T-helper 17 cell (primary cell): ENCODE data around the gene SORL1-AS1.
"Not testable (repeated sequence)": the region's sequence is repeated elsewhere in the genome, so short reads cannot be mapped to it uniquely, and the experiment has no call there.

Experiments
- ATAC-seq: fragments of 150-1000 bp; cut with Tn5 transposase; 2 replicates; pipeline ENCODE4 v1.10.0; 2021; ENCODE audit warnings: mild to moderate bottlenecking, moderate library complexity
- DNase-seq, 3 donors: peaks; one replicate each; pipeline versions ENCODE4 v3.0.0 to v3.0.0-alpha.2; 2020 to 2021
- H3K9me3 ChIP-seq: one replicate; pipeline ENCODE4 v1.7.0; 2013; ENCODE audit warnings: low read length, mild to moderate bottlenecking; ENCODE audit not compliant: control insufficient read depth, poor library complexity, severe bottlenecking
- H3K27ac Mint-ChIP-seq: one replicate; pipeline ENCODE4 v1.8.0; 2022; ENCODE audit warnings: mild to moderate bottlenecking, moderate library complexity, mixed read lengths
- H3K27me3 Mint-ChIP-seq: one replicate; pipeline ENCODE4 v1.8.0; 2022; ENCODE audit warnings: mixed read lengths
- H3K36me3 Mint-ChIP-seq: one replicate; pipeline ENCODE4 v1.8.0; 2022; ENCODE audit warnings: low read depth, mixed read lengths
- H3K4me1 Mint-ChIP-seq: one replicate; pipeline ENCODE4 v1.8.0; 2022; ENCODE audit warnings: mild to moderate bottlenecking, mixed read lengths
- H3K4me3 Mint-ChIP-seq: one replicate; pipeline ENCODE4 v1.8.0; 2022; ENCODE audit warnings: mild to moderate bottlenecking, moderate library complexity, mixed read lengths

SORL1-AS1 gene

GRCh38 chr11:121482231-121483129, 29.7 kb upstream of the SORL1-AS1 start:
- ATAC-seq (peak; percentile 86), DNase-seq (peak in 2 of 3 donors; percentile 18 to 41)
- Mint-ChIP-seq H3K36me3 (peaks cover 19% of the 10 kb centered on the region), H3K27me3 (no peaks in the 10 kb centered on the region), H3K4me1 (peaks cover 50% of the 10 kb centered on the region), H3K4me3 (peak overlapping the region; percentile 88), H3K27ac (peak overlapping the region; percentile 95)
- no peaks in the 10 kb centered on the region for H3K9me3 ChIP-seq

DNA sequence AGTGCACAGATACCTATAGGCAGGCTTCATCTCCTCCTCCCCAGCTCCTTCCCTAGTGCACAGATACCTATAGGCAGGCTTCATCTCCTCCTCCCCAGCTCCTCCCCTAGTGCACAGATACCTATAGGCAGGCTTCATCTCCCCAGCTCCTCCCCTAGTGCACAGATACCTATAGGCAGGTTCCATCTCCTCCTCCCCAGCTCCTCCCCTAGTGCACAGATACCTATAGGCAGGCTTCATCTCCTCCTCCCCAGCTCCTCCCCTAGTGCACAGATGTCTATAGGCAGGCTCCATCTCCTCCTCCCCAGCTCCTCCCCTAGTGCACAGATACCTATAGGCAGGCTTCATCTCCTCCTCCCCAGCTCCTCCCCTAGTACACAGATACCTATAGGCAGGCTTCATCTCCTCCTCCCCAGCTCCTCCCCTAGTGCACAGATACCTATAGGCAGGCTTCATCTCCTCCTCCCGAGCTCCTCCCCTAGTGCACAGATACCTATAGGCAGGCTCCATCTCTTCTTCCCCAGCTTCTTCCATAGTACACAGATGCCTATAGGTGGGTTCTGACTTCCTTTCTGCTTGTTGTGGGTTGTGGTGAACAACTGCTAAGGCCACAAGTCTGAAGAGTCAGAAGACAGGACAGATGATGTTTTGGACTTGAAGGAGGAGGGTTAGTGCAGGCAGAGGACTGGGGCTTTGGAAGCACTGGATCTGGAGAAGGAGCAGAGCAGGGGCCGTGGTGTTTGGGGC, 28.9 kb upstream of the SORL1-AS1 start:
- H3K27me3 Mint-ChIP-seq, H3K9me3 ChIP-seq: not testable (repeated sequence)
- H3K36me3 Mint-ChIP-seq, result peaks cover 16% of the 10 kb centered on the region
- H3K4me1 Mint-ChIP-seq, result peaks cover 51% of the 10 kb centered on the region
- H3K4me3 Mint-ChIP-seq, result peak overlapping the region; percentile 88
- DNase-seq (peak in 2 of 3 donors; percentile 21 to 39), ATAC-seq (peak; percentile 87)
- peak overlapping the region; percentile 95 for H3K27ac Mint-ChIP-seq

- Mint-ChIP-seq H3K27ac (no peak overlapping the region), H3K4me3 (no peak overlapping the region), H3K4me1 (peaks cover 52% of the 10 kb centered on the region), H3K36me3 (peaks cover 14% of the 10 kb centered on the region), H3K27me3 (no peaks in the 10 kb centered on the region)
- H3K9me3 ChIP-seq, result no peaks in the 10 kb centered on the region
- ATAC-seq (no peak), DNase-seq (no peak)
Measured at GRCh38 chr11:121479698-121480238, 27.0 kb upstream of the SORL1-AS1 start.

- H3K4me3 Mint-ChIP-seq, result no peak overlapping the region
Measured at GRCh38 chr11:121478895-121479697, 26.3 kb upstream of the SORL1-AS1 start.

GRCh38 chr11:121478226-121478894, 25.6 kb upstream of the SORL1-AS1 start:
- peaks cover 4% of the 10 kb centered on the region for H3K36me3 Mint-ChIP-seq
- ATAC-seq (no peak), DNase-seq (no peak)
- no peak overlapping the region for H3K4me3 Mint-ChIP-seq
- H3K27me3 Mint-ChIP-seq, result no peaks in the 10 kb centered on the region
- no peaks in the 10 kb centered on the region for H3K9me3 ChIP-seq
- peaks cover 45% of the 10 kb centered on the region for H3K4me1 Mint-ChIP-seq
- peak overlapping the region; percentile 68 for H3K27ac Mint-ChIP-seq

More at GRCh38 chr11:121478895-121479697, 26.3 kb upstream of the SORL1-AS1 start:
- no peaks in the 10 kb centered on the region for H3K27me3 Mint-ChIP-seq
- H3K36me3 Mint-ChIP-seq, result peaks cover 10% of the 10 kb centered on the region
- peaks cover 51% of the 10 kb centered on the region for H3K4me1 Mint-ChIP-seq
- DNase-seq, result no peak
- no peak for ATAC-seq
- peak overlapping the region; percentile 68 for H3K27ac Mint-ChIP-seq
- H3K9me3 ChIP-seq, result no peaks in the 10 kb centered on the region

DNA sequence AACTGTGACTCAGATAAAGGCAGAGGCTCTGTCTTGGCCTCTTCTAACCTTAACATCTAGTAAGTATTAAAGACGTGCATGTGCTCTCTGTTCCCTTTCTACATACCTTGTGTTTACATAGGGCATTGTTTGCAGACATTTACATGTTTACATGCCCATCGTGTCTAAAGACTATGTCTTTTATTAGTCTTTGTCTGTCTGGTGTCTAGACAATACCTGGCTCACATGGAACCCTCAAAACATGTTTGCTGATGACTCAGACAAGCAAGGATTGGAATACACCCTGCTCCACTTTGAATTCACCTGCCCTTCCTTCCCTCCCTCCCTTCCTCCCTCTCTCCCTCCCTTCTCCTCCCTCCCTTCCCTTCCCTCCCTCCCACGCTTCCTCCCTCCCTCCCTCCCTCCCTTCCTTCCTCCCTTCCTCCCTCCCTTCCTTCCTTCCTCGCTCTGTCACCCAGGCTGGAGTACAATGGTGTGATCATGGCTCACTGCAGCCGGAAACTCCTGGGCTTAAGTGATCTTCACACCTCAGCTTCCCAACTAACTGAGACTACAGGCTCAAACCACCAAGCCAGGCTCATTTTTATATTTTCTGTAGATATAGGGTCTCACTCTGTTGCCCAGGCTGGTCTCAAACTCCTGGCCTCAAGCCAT, 23.7 kb upstream of the SORL1-AS1 start:
- H3K9me3 ChIP-seq, result no peaks in the 10 kb centered on the region
- H3K4me1 Mint-ChIP-seq, result peaks cover 44% of the 10 kb centered on the region
- no peak for DNase-seq
- peaks cover 4% of the 10 kb centered on the region for H3K36me3 Mint-ChIP-seq
- no peak for ATAC-seq
- H3K27ac Mint-ChIP-seq, result no peak overlapping the region
- H3K4me3 Mint-ChIP-seq, result no peak overlapping the region
- no peaks in the 10 kb centered on the region for H3K27me3 Mint-ChIP-seq

DNA sequence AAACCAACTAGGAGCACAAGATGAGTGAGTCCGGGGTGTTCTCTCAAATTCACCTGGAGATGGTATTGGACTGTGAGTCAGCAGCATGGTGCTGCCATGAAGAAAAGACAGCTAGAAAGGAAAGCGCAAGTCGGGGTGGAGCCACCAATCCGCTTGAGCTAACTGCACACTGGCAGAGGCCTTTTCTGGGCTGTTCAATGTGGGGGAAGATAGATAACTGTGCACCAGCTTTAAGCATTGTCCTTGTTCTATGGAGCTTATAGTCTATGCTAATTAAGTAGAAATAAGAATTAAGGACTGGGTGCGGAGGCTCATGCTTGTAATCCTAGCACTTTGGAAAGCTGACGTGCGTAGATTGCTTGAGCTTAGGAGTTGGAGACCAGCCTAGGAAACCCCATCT, 21.9 kb upstream of the SORL1-AS1 start:
- no peak overlapping the region for H3K4me3 Mint-ChIP-seq
- H3K4me1 Mint-ChIP-seq, result peaks cover 46% of the 10 kb centered on the region
- DNase-seq (no peak), ATAC-seq (no peak)
- H3K36me3 Mint-ChIP-seq, result peaks cover 8% of the 10 kb centered on the region
- peak overlapping the region; percentile 71 for H3K27ac Mint-ChIP-seq
- no peaks in the 10 kb centered on the region for H3K9me3 ChIP-seq
- no peaks in the 10 kb centered on the region for H3K27me3 Mint-ChIP-seq

GRCh38 chr11:121473064-121473777, 20.5 kb upstream of the SORL1-AS1 start:
- ATAC-seq (no peak), DNase-seq (no peak)
- peak overlapping the region; percentile 75 for H3K27ac Mint-ChIP-seq
- H3K9me3 ChIP-seq, result no peaks in the 10 kb centered on the region
- H3K4me3 Mint-ChIP-seq, result peak overlapping the region; percentile 57
- no peaks in the 10 kb centered on the region for H3K27me3 Mint-ChIP-seq
- H3K36me3 Mint-ChIP-seq, result peaks cover 12% of the 10 kb centered on the region
- H3K4me1 Mint-ChIP-seq, result peaks cover 55% of the 10 kb centered on the region

- Mint-ChIP-seq H3K4me3 (peak overlapping the region; percentile 9), H3K4me1 (peaks cover 60% of the 10 kb centered on the region)
- ATAC-seq, result no peak
Measured at GRCh38 chr11:121472312-121472711, 19.5 kb upstream of the SORL1-AS1 start.

DNA sequence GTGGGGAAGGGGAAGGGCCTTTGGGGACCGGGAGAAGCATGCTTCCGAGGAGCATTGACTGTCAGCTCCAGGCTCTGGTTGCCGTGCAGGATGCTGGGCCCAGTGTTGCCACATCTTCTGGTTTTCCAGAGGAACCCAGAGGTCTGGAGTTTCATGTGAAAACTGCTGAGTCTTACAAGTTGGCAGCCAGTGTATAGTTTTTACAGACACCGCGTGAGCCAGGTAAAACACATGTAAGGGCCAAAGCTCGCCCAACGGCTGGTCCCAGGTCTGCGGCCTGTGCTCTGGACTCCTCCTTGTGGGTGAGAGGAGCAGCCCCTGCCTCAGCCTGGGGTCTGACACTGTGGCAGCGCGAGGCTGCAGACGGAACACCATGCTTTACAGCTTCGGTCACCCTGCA, 18.4 kb upstream of the SORL1-AS1 start:
- no peaks in the 10 kb centered on the region for H3K9me3 ChIP-seq

More at GRCh38 chr11:121472312-121472711, 19.5 kb upstream of the SORL1-AS1 start:
- Mint-ChIP-seq H3K27ac (peak overlapping the region; percentile 75), H3K36me3 (peaks cover 12% of the 10 kb centered on the region), H3K27me3 (no peaks in the 10 kb centered on the region)
- H3K9me3 ChIP-seq, result no peaks in the 10 kb centered on the region
- no peak for DNase-seq

GRCh38 chr11:121469910-121470309, 17.1 kb upstream of the SORL1-AS1 start:
- peak overlapping the region; percentile 99 for H3K27ac Mint-ChIP-seq
- H3K27me3 Mint-ChIP-seq, result no peaks in the 10 kb centered on the region
- H3K36me3 Mint-ChIP-seq, result peaks cover 7% of the 10 kb centered on the region
- DNase-seq, result no peak
- no peak overlapping the region for H3K4me3 Mint-ChIP-seq
- ATAC-seq, result no peak
- H3K9me3 ChIP-seq, result no peaks in the 10 kb centered on the region
- H3K4me1 Mint-ChIP-seq, result peaks cover 64% of the 10 kb centered on the region

More for the DNA sequence above, 18.4 kb upstream of the SORL1-AS1 start:
- H3K27me3 Mint-ChIP-seq, result no peaks in the 10 kb centered on the region
- DNase-seq (no peak), ATAC-seq (no peak)
- peaks cover 12% of the 10 kb centered on the region for H3K36me3 Mint-ChIP-seq
- H3K4me1 Mint-ChIP-seq, result peaks cover 60% of the 10 kb centered on the region
- H3K4me3 Mint-ChIP-seq, result no peak overlapping the region
- H3K27ac Mint-ChIP-seq, result peak overlapping the region; percentile 27
